ENCODE measurements around the gene C21orf58. TPM values are rescaled to one million over a fixed set of nuclear protein-coding genes. Genes with fewer than 3 reads are reported as not detected.

C21orf58 gene
- total RNA-seq, 2 experiments from 2014 or later: 112 to 141 TPM

DNA sequence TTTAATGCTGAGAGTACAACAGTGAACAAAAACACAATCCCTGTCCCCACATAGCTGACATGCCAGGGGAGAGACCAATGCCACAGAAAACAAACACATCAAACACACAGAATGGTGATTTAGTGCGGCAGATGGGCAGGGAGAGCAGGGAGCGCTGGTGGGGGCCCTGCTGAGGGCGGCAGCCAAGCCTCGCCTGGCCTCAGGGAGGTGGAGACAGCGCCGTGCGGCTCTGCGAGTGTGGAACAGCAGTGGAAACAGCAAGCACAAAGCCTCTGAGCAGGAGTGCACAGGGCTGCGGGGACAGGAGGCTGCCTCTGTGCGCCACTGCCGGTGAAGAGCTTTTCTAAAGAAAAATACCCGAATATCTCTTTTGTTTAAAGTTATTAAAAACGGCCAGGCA is 55.3 kb downstream of the C21orf58 start:
- TF ChIP-seq EZH2phosphoT487 (IDR thresholded peaks at IDR 0.05; ENCODE audit: borderline replicate concordance, low read depth, low read length): no peak
- TF ChIP-seq, protein P1, sequence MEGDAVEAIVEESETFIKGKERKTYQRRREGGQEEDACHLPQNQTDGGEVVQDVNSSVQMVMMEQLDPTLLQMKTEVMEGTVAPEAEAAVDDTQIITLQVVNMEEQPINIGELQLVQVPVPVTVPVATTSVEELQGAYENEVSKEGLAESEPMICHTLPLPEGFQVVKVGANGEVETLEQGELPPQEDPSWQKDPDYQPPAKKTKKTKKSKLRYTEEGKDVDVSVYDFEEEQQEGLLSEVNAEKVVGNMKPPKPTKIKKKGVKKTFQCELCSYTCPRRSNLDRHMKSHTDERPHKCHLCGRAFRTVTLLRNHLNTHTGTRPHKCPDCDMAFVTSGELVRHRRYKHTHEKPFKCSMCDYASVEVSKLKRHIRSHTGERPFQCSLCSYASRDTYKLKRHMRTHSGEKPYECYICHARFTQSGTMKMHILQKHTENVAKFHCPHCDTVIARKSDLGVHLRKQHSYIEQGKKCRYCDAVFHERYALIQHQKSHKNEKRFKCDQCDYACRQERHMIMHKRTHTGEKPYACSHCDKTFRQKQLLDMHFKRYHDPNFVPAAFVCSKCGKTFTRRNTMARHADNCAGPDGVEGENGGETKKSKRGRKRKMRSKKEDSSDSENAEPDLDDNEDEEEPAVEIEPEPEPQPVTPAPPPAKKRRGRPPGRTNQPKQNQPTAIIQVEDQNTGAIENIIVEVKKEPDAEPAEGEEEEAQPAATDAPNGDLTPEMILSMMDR (conservative IDR thresholded peaks at IDR 0.05; ENCODE audit: low read length): no peak
- Histone ChIP-seq H3K79me2 (ENCODE audit: insufficient read depth, low read depth, low read length) (no peaks in the 10 kb centered on the region), H3K4me1 (ENCODE audit: insufficient read depth, low read length, poor library complexity, severe bottlenecking) (no peaks in the 10 kb centered on the region), H4K20me1 (ENCODE audit: insufficient read depth, low read length) (no peaks in the 10 kb centered on the region), H3K4me2 (ENCODE audit: low read length) (no peak overlapping the region), H2AFZ (ENCODE audit: low read length) (no peak overlapping the region), H3K4me3 (ENCODE audit: low read depth, low read length, poor library complexity, severe bottlenecking) (no peak overlapping the region), H3K9me3 (ENCODE audit: low read length) (no peaks in the 10 kb centered on the region), H3K27ac (ENCODE audit: low read depth, low read length, poor library complexity, severe bottlenecking) (no peak overlapping the region), H3K9me2 (ENCODE audit: insufficient read depth, low read length) (no peaks in the 10 kb centered on the region), H3K36me3 (ENCODE audit: insufficient read depth, low read length) (peaks cover 95% of the 10 kb centered on the region)
- POLR2A ChIA-PET: no interaction called here
- intact Hi-C loops (cut with micrococcal nuclease; ENCODE audit: unreplicated experiment): no loop called here
- DNase-seq (ENCODE audit: low spot score): no peak
- no TSS peak for BruUV-seq (replicated peaks)
- CTCF ChIA-PET (ENCODE audit: unreplicated experiment): no interaction called here

DNA sequence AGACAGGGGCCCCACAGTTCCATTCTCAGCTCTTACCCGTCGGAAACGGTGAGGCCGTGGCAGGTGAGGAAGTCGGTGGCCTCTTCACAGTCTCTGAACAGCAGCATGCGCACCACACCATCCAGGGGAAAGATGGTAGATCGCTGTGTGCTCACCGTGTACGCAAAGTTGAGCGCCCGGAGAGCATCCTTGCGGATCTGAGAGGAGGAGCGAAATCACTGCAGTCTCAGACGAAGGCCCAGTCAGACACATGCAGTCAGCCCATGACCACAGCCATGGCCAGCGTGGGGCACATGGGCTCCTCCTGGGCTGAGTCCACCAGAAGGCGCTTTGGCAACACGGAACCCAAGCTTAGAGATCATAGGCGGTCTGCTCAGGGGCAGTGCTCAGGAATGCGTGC is 56.7 kb downstream of the C21orf58 start:
- CTCF ChIA-PET (ENCODE audit: unreplicated experiment): no interaction called here
- intact Hi-C loops (cut with micrococcal nuclease; ENCODE audit: unreplicated experiment): no loop called here
- no peaks in the 10 kb centered on the region for H4K20me1 ChIP-seq (ENCODE audit: insufficient read depth, low read length)
- peaks cover 90% of the 10 kb centered on the region for H3K36me3 ChIP-seq (ENCODE audit: insufficient read depth, low read length)
- H3K4me2 ChIP-seq (ENCODE audit: low read length): no peak overlapping the region
- H3K27ac ChIP-seq (ENCODE audit: low read depth, low read length, poor library complexity, severe bottlenecking): no peak overlapping the region
- no peaks in the 10 kb centered on the region for H3K4me1 ChIP-seq (ENCODE audit: insufficient read depth, low read length, poor library complexity, severe bottlenecking)
- H3K4me3 ChIP-seq (ENCODE audit: low read depth, low read length, poor library complexity, severe bottlenecking): no peak overlapping the region
- BruUV-seq (replicated peaks): no TSS peak
- no peak overlapping the region for H2AFZ ChIP-seq (ENCODE audit: low read length)
- TF ChIP-seq, protein P1 (conservative IDR thresholded peaks at IDR 0.05; ENCODE audit: low read length): no peak
- no peak for TF ChIP-seq EZH2phosphoT487 (IDR thresholded peaks at IDR 0.05; ENCODE audit: borderline replicate concordance, low read depth, low read length)
- no peaks in the 10 kb centered on the region for H3K9me2 ChIP-seq (ENCODE audit: insufficient read depth, low read length)
- no peak for DNase-seq (ENCODE audit: low spot score)
- no peaks in the 10 kb centered on the region for H3K79me2 ChIP-seq (ENCODE audit: insufficient read depth, low read depth, low read length)
- POLR2A ChIA-PET: no interaction called here
- H3K9me3 ChIP-seq (ENCODE audit: low read length): no peaks in the 10 kb centered on the region

DNA sequence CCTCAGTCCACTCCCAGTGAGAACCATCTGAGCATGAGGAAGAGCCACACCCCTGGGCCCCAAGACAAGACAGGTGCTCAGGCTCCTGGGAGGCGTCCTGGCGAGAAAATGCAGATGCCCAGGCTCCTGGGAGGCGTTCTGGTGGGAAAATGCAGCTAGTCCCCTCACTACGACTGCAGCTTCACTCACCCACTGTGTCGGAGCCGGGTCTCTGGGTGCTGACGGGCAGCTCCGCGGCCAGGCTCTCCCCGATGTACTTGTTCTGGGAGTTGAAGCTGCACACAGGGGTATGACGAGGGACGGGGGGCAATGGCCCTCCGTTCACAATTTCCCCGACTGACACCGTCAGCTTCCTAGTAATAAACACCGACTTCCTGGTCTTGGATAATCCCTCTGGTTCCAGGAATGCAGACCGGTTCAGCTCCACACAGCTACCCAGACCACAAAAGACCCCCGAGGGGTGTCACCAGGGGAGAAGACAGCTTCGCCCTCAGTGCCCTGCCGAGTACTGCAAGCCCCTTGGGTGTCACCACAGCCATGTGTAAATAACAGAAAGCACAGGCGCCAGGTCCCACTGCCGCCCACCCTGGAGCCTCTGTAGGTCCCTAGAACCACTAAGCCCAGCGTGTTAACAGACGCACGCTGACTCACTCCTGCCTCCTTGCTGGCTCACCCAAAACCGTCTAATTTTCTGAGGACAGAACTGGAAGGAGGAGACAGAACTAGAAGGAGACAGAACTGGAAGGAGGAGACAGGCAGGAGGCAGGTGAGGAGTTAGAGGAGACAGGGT is 57.7 kb downstream of the C21orf58 start:
- Histone ChIP-seq H3K27ac (ENCODE audit: low read depth, low read length, poor library complexity, severe bottlenecking) (no peak overlapping the region), H3K9me3 (ENCODE audit: low read length) (no peaks in the 10 kb centered on the region), H3K4me3 (ENCODE audit: low read depth, low read length, poor library complexity, severe bottlenecking) (no peak overlapping the region), H3K79me2 (ENCODE audit: insufficient read depth, low read depth, low read length) (no peaks in the 10 kb centered on the region), H3K9me2 (ENCODE audit: insufficient read depth, low read length) (no peaks in the 10 kb centered on the region), H2AFZ (ENCODE audit: low read length) (no peak overlapping the region), H3K4me2 (ENCODE audit: low read length) (no peak overlapping the region), H3K36me3 (ENCODE audit: insufficient read depth, low read length) (peaks cover 91% of the 10 kb centered on the region), H4K20me1 (ENCODE audit: insufficient read depth, low read length) (no peaks in the 10 kb centered on the region), H3K4me1 (ENCODE audit: insufficient read depth, low read length, poor library complexity, severe bottlenecking) (no peaks in the 10 kb centered on the region)
- intact Hi-C loops (cut with micrococcal nuclease; ENCODE audit: unreplicated experiment): no loop called here
- ChIA-PET CTCF (ENCODE audit: unreplicated experiment) (no interaction called here), POLR2A (no interaction called here)
- no TSS peak for BruUV-seq (replicated peaks)
- TF ChIP-seq EZH2phosphoT487 (IDR thresholded peaks at IDR 0.05; ENCODE audit: borderline replicate concordance, low read depth, low read length): no peak
- TF ChIP-seq, protein P1 (conservative IDR thresholded peaks at IDR 0.05; ENCODE audit: low read length): no peak
- no peak for DNase-seq (ENCODE audit: low spot score)

Data from OCI-LY7 (cell line).